Rectal smooth muscle tissue (tissue), 1 donor: ENCODE measurements around the gene ACSM3.
"Not testable (repeated sequence)": the region's sequence is repeated elsewhere in the genome, so short reads cannot be mapped to it uniquely, and the experiment has no call there.

ENCODE experiments used
- H3K27ac ChIP-seq: one replicate; pipeline ENCODE4 v1.7.0; 2013; ENCODE audit warnings: low read depth, low read length, inconsistent platforms
- H3K27me3 ChIP-seq: one replicate; pipeline ENCODE4 v1.7.0; 2013; ENCODE audit warnings: low read length; ENCODE audit not compliant: control insufficient read depth, insufficient read depth
- H3K36me3 ChIP-seq: one replicate; pipeline ENCODE4 v1.7.0; 2013; ENCODE audit warnings: low read length; ENCODE audit not compliant: control insufficient read depth, insufficient read depth
- H3K4me1 ChIP-seq: one replicate; pipeline ENCODE4 v1.7.0; 2013; ENCODE audit warnings: low read length; ENCODE audit not compliant: control insufficient read depth, insufficient read depth
- H3K4me3 ChIP-seq: one replicate; pipeline ENCODE4 v1.7.0; 2013; ENCODE audit warnings: low read length
- H3K9ac ChIP-seq: one replicate; pipeline ENCODE4 v1.7.0; 2013; ENCODE audit warnings: low read length

The ACSM3 gene

DNA sequence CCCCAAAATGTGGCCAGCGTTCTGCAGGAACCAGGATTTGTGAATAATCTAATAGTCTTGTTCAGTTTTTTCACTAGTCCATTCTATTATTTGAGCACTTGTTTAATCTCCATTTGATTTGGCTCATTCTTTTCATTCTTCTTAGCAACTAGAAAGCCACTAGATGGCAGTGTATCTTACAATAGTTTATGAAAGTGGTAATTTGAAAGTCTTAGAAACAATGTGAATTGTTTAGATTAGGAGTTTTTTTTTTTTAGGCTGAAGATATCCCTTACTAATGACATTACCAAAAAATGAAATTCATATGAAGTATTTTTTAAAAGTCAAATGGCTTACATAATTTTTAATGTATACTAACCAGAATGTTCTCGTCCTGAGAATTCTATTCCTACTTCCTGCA lies 35.8 kb downstream of the ACSM3 start:
- Histone ChIP-seq H3K9ac (no peak overlapping the region), H3K27me3 (no peaks in the 10 kb centered on the region)

DNA sequence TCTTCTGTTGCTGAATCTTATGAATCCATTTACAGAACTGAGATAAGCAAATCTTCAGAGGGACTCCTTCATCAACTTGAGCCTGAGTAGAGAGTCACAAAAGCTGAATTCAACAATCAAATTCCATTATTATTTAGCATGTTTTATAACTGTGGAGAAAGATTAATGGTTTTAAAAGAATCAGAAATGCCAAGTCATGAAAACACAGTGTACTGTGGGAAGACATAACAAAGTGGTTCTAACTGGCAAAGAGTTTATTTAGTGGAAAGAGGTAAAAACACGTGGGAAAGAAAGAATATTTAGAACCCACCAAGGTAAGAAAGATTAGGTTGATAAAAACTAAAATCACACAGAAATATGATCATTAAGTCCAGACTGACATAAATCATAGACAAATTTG lies 37.5 kb downstream of the ACSM3 start:
- H3K36me3 ChIP-seq: peaks cover 7% of the 10 kb centered on the region
- no peaks in the 10 kb centered on the region for H3K27me3 ChIP-seq
- H3K4me3 ChIP-seq: no peak overlapping the region
- H3K9ac ChIP-seq: no peak overlapping the region
- H3K27ac ChIP-seq: no peak overlapping the region
- no peaks in the 10 kb centered on the region for H3K4me1 ChIP-seq

More for the DNA sequence above, 35.8 kb downstream of the ACSM3 start:
- H3K36me3 ChIP-seq: peaks cover 7% of the 10 kb centered on the region
- no peaks in the 10 kb centered on the region for H3K4me1 ChIP-seq
- H3K4me3 ChIP-seq: no peak overlapping the region
- H3K27ac ChIP-seq: no peak overlapping the region

DNA sequence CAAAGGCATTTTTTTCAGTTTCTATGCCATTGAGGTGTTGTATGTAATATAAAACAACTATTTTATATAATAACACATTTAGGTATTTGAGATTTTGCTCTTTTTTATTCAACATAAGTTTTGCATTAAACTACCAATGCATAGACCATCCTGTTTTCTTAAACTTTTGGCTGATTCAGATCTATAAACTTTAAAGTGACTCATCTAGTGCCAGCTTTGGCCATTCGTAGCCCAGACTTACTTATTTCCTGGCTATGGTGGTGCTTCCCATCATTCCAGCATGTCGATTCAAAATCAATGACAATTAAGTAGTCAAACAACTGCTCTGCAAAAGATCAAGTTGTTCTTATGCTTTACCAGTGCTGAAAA lies 39.4 kb downstream of the ACSM3 start:
- H3K9ac ChIP-seq: no peak overlapping the region
- H3K4me3 ChIP-seq: no peak overlapping the region
- peaks cover 4% of the 10 kb centered on the region for H3K36me3 ChIP-seq
- H3K4me1 ChIP-seq: peaks cover 5% of the 10 kb centered on the region
- H3K27ac ChIP-seq: no peak overlapping the region
- H3K27me3 ChIP-seq: no peaks in the 10 kb centered on the region

DNA sequence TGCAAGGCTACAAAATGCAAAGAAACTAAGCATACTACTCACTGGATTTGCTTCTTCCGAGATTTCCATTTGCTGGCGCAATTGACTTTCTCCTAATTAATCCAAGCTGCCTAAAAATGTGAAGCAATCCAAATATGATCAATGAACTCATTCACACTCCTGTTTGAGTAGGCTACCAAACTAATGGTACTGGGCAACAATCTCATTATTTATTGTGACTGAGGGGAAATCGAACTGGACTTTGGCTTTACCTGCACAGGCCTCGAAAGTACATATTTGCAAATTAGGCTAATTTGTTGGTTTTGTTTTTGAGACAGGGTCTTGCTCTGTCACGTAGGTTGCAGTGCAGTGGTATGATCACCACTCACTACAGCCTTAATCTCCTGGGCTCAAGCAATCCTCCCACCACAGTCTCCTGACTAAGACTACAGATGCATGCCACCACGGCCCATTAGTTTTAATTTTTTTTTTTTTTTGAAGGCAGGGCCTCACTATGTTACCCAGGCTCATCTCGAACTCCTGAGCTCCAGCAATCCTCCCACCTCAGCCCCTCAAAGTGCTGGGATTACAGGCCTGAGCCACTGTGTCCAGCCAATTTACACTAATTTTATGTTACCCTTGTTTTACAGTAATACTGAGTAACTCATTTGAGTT lies 39.9 kb downstream of the ACSM3 start:
- H3K36me3 ChIP-seq: peaks cover under 1% of the 10 kb centered on the region
- no peak overlapping the region for H3K27ac ChIP-seq
- H3K9ac ChIP-seq: no peak overlapping the region
- H3K4me3 ChIP-seq: no peak overlapping the region
- H3K27me3 ChIP-seq: no peaks in the 10 kb centered on the region
- peaks cover 5% of the 10 kb centered on the region for H3K4me1 ChIP-seq

DNA sequence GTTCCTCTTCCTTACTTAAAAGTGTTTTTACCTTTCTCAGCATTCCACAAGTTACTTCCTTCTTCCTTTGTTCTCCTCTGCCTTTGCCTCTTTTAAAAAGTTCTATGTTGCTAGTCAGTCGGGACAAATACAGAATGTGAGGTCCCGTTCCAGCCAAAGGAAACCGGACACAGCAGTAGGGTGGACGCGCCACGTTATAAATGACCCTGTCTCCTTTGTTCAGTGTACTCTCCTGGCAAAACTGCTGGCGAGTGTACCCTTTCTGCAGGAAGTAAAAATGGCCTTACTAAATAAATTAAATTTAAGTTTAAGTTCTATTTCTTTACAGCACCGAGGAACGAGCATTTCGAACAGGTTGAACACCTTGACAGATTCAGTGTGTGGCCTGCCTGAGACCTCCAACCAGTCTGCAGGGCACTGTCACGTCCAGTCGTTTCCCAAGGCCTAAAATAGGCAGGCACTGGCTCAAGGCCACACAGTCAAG lies 41.9 kb downstream of the ACSM3 start:
- Histone ChIP-seq H3K4me3 (peak overlapping the region; percentile 86), H3K27ac (peak overlapping the region; percentile 78), H3K9ac (peak overlapping the region; percentile 96)
- not testable (repeated sequence) for H3K4me1 ChIP-seq, H3K36me3 ChIP-seq, H3K27me3 ChIP-seq

DNA sequence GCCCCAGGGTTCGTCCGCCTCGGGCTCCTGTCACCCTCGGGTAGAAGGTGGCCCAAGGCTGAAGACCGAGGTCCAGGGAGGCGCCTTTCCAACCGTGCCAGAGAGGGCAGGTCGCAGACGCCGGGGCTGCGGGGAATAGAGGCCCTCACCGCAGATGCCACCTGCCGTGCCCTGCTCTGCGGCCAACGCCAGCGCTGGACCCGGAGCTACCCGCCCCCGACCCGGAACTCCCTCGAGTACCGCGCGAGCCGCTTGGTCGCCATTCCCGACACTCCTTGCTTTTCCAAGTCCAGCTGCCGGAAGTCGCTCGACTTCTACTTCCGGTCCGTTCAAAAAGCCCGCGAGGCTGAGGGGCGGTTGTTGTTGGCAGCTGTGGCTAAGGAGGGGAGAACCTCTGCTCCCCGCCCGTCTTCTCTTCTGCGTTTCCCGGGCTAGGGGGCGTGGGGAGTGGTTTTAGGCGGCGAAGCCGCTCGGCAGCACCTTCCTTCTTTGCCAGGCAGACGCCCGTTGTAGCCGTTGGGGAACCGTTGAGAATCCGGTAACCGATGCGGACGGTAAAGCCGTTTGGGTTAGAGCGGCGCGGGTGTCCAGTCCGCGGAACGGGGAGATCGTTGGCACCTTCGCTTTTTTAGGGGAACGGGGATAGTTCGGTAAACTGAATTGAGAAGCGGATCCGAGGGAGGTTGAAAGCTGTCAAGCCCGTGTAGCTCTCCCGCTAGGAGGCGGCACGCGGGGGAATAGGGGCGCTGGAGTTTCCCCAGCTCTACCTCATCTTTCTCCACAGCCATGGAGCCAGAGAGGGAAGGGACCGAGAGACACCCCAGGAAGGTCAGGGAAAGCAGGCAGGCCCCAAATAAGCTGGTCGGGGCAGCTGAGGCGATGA lies 42.6 kb downstream of the ACSM3 start, which contains the start of the genes ERI2 and REXO5:
ERI2 (minus strand) TSS at position 305 of the 883 bp plus-strand sequence; CDS start at position 263, 42 bp downstream.
REXO5 (plus strand) TSS at position 360 of the 883 bp plus-strand sequence; CDS start at position 787, 427 bp downstream.
- Histone ChIP-seq H3K27me3 (no peaks in the 10 kb centered on the region), H3K9ac (peak within 1 kb of the TSS; percentile 96), H3K4me1 (peaks cover 5% of the 10 kb centered on the region), H3K4me3 (peak within 1 kb of the TSS; percentile 86), H3K27ac (peak within 1 kb of the TSS; percentile 78), H3K36me3 (no peaks in the 10 kb centered on the region)

DNA sequence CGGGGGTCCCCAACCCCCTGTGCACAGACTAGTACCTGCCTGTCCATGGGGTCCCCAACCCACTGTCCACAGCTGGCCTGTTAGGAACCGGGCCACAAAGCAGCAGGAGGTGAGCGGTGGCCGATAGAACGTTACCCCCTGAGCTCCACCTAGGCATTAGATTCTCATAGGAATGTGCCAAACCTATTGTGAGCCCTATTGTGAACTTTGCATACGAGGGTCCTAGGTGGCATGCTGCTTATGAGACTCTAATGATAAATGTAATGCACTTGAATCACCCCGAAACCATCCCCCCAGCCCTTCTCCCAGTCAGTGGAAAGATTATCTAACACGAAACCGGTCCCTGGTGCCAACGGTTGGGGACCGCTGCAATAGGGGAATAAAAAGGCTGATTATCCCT lies 44.0 kb downstream of the ACSM3 start:
- Histone ChIP-seq H3K27me3 (no peaks in the 10 kb centered on the region), H3K36me3 (no peaks in the 10 kb centered on the region), H3K4me1 (peaks cover 5% of the 10 kb centered on the region), H3K4me3 (no peak overlapping the region), H3K9ac (no peak overlapping the region), H3K27ac (no peak overlapping the region)

DNA sequence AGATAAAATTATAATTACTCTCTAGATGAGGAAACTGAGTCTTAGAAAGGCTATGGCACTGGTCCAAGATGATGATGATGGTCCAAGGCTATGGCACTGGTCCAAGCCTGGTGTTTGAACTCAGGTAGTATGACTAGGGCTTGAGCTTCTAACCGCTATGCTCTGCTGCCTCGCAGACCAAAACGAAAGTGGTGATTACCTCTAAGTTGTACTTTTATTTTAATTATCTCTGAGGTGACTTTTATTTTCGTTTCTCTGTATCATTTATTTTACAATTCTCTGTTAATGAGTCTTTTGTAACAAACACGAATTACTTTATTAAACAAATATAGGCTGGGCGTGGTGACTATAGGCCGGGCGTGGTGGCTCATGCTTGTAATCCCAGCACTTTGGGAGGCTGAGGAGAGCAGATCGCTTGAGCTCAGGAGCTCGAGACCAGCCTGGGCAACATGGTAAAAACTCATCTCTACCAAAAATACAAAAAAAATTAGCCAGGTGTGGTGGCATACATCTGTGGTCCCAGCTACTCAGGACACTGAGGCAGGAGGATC lies 48.1 kb downstream of the ACSM3 start:
- Histone ChIP-seq H3K4me3 (no peak overlapping the region), H3K9ac (no peak overlapping the region), H3K27ac (no peak overlapping the region), H3K4me1 (peaks cover 4% of the 10 kb centered on the region), H3K36me3 (no peaks in the 10 kb centered on the region), H3K27me3 (no peaks in the 10 kb centered on the region)

DNA sequence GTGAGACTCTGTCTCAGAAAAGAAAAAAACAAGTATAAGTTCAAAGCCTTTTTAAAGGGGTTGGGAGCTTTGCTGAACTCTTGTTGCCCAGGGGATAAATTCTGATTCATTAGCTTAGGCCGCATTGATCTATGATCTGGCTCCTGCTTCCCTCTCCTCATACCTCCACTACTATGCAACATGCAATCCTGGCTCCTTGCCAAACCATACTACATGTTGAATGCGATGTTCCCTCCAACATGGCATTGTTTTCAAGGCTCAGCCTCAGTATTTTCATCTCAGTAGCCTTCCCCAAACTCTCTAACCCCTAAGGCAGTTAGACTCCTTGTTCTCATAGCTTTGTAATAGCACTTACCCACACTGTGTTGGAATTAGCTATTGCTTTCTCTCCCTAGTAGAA lies 48.7 kb downstream of the ACSM3 start:
- no peaks in the 10 kb centered on the region for H3K36me3 ChIP-seq
- no peaks in the 10 kb centered on the region for H3K27me3 ChIP-seq
- no peak overlapping the region for H3K27ac ChIP-seq
- H3K4me1 ChIP-seq: no peaks in the 10 kb centered on the region
- no peak overlapping the region for H3K9ac ChIP-seq
- H3K4me3 ChIP-seq: no peak overlapping the region

DNA sequence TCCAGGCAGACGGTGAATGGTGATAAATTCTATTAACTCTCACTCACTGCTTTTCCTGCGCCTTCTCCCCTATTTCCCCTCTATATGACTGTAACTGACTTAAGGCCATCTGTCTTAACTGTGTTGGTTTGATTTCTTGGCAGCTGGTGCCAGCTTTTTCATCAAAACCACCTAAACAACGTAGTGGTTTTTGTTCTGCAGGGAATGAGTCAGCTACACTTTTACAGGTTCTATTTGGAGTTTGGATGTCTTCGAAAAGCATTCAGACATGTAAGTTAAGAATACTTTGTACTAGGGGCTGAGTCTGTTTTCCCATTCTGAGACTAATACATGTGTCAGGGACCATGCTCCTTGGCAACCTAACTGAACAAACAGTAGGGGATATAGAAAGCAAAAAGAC lies 51.0 kb downstream of the ACSM3 start:
- Histone ChIP-seq H3K36me3 (no peaks in the 10 kb centered on the region), H3K4me1 (no peaks in the 10 kb centered on the region), H3K9ac (no peak overlapping the region), H3K4me3 (no peak overlapping the region), H3K27ac (no peak overlapping the region), H3K27me3 (no peaks in the 10 kb centered on the region)

DNA sequence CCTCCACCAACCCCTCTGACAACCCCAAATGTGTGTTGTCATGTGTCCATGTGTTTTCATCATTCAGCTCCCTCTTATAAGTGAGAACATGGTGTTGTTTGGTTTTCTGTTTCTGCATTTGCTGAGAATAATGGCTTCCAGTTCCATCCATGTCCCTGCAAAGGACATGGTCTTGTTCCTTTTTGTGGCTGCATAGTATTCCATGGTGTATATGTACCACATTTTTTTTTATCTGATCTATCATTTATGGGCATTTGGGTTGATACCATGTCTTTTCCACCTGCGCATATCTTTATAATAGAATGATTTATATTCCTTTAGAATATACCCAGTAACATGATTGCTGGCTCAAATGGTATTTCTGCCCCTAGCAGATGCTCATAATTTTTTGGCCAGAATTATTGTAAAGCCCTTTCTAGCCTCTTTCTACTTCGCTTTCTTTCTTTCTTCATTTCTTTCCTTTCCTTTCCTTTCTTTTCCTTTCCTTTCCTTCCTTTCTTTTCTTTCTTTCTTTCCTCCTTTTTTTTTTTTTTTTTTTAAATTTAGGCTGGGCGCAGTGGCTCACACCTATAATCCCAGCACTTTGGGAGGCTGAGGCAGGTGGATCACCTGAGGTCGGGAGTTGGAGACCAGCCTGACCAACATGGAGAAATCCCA lies 55.2 kb downstream of the ACSM3 start:
- Histone ChIP-seq H3K4me3 (no peak overlapping the region), H3K27ac (no peak overlapping the region), H3K9ac (no peak overlapping the region), H3K27me3 (no peaks in the 10 kb centered on the region), H3K4me1 (no peaks in the 10 kb centered on the region), H3K36me3 (no peaks in the 10 kb centered on the region)

DNA sequence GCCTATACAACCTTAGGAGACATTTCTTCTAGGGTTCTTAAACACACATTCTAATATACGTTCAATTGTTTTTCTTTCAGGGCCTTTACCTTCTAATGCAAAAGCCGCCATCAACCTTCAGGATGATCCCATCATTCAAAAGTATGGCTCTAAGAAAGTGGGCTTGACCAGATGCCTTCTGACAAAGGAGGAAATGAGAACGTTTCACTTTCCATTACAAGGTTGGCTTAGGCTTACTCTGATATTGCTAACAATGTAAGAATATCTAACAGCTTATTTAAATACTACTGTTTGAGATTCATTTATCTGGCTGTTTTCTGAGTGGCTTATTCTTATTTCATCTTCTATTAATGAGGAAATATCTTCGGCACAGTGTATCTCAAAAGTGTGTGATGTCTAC lies 57.9 kb downstream of the ACSM3 start:
- H3K27ac ChIP-seq: no peak overlapping the region
- H3K4me3 ChIP-seq: no peak overlapping the region
- H3K36me3 ChIP-seq: no peaks in the 10 kb centered on the region
- no peaks in the 10 kb centered on the region for H3K27me3 ChIP-seq
- H3K9ac ChIP-seq: no peak overlapping the region
- no peaks in the 10 kb centered on the region for H3K4me1 ChIP-seq
